Embryonic facial prominence (tissue), 1 donor: Measurements from ENCODE around the gene NCR2.
"Not testable (repeated sequence)": the region's sequence is repeated elsewhere in the genome, so short reads cannot be mapped to it uniquely, and the experiment has no call there.

ENCODE experiments used
- DNase-seq: peaks from one replicate; pipeline ENCODE4 v3.0.0-alpha.2; 2016; ENCODE audit errors: extremely low spot score

NCR2 gene, protein sequence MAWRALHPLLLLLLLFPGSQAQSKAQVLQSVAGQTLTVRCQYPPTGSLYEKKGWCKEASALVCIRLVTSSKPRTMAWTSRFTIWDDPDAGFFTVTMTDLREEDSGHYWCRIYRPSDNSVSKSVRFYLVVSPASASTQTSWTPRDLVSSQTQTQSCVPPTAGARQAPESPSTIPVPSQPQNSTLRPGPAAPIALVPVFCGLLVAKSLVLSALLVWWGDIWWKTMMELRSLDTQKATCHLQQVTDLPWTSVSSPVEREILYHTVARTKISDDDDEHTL

DNA sequence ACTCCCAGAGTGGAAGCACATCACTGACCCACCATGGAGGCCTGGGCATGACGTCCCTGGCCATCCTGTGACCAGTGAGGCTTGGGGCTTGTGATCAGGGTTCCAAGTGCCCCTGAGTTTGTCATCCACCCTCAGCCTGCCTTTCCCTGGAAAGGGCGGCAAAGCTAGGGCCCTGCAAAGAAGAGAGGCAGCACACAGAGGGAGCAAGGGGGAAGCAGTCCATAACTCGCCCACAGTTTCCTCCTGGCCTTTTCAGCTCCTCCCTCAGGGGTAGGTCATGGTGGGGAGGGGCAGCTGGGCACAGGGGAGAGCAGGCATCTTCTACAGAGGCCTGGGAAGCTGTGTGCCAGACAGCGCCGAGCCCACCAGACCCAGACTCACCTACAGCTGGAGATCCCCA is at the start of gene NCR2:
Gene NCR2, plus strand, starts transcription at position 313 of the 400 bp plus-strand sequence. CDS start 269 bp downstream, outside the sequence.
- no peak for DNase-seq

DNA sequence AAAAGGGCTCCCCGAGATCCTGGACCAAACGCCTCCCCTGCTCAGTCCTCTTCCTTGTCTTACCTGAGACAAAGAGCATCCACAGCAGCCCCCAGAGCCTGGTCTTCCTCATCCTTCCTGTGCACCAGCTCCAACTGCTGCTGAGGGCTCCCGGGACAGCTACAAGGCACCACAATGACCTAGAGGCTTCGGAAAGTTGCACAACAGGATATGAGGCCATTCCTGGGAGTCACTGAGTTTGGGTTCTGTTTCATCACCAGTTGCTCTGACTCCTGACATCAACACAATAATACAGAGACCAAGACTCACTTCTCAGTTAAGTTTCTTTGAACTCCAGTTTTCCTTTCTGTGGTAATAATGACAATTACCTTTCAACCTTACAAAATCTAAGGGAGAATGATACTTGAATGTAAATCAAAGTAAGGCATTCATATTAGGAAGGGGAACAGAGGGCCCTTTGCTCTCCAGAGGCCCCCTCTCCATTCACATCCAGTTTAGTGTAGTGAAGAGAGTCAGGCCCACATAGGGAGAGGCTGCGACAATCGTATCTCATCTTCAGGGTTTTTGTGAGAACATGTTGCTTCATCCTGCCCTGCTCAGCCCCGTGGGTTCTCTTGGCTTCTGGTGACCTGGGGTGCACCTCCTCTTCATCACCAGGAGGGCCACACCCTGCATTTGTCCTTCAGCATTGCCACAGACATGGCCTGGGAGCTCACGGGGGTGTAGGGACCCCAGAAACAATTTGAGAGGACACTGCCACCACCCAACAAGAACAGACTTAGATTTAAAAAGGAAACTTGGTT is 48.7 kb upstream of the NCR2 start, which contains the start of gene TREM1:
Gene TREM1, minus strand, starts transcription at position 139 of the 803 bp plus-strand sequence. Its CDS starts 27 bp downstream, at position 112.
- no peak for DNase-seq

DNA sequence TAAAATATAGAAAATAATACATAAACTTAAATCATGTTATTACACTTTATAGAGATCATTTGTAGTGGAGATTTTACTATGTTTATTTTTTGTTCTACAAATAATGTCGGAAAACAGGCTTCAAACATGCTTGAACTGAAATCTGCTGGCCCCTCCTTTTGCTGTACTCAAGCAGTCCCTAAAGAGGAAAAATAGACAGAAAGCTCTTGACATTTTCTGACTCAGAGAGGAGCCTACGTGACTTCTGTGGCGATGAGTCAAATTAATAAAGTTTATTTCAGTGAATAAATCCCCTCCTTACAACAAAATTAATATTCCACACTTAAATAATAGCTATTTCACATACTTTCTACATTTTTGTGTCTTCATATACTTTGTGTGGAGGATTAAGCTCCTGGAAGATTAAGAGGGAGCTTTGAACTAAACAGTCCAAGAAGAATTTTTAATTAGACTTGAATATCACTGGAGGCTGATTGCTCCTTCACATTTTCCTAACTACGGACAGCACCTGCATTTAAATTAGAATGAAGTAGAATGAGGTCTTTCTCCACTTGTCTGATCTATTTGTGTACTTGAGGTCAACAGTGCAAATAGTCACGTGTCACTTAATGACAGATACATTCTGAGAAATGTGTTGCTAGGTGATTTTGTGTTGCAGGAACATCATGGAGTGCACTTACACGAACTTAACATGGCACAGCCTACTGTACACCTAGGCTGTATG is 47.2 kb upstream of the NCR2 start:
- DNase-seq, result no peak

DNA sequence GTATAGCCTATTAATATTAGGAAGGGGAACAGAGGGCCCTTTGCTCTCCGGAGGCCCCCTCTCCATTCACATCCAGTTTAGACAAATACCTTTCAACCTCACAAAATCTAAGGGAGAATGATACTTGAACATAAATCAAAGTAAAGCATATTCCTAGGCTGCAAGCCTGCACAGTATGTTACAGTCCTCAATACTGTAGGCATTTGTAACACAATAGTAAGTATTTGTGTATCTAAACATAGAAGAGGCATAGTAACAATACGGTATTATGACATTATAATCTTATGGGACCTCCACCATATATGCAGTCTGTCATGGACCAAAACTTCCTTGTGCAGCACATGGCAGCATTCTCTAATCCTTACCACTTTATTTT is 46.7 kb upstream of the NCR2 start:
- no peak for DNase-seq

DNA sequence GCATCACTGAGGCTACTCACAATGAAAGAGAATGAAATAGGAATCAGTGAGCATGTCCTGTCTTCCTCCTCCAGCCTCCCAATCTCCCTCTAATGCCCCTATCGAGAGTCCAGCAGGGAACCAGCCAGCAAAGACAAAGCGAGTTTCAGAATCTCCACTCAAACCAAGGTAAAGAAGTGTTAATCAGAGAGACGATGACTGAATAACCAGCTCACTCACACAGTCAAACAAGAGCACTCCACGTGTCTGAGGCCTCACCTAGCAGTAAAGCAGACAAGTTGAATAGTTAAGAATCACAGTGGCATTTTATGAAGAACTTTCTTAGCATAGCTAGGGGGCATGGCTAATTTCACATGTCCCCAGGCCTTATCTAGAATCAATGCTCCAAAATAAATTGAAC is 45.6 kb upstream of the NCR2 start:
- DNase-seq, result no peak

DNA sequence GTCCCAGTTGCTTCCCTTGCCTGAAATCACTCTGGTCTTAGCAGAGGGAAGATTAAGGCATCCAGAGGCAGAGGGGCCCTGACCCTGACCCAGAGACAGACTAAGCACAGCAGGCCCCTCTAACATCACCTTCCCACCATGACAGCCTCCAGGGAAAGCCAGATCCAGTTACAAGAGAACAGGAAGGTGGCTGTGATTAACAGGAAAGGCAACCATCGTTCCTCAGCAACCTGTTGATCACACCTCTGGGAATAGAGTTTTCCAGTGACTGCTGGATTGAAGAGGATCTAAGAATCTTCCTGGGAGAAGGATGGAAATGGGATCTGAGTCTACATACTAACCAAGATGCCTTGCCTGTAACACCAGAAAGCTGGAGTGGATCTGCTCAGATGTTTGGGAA is 43.7 kb upstream of the NCR2 start:
- no peak for DNase-seq

DNA sequence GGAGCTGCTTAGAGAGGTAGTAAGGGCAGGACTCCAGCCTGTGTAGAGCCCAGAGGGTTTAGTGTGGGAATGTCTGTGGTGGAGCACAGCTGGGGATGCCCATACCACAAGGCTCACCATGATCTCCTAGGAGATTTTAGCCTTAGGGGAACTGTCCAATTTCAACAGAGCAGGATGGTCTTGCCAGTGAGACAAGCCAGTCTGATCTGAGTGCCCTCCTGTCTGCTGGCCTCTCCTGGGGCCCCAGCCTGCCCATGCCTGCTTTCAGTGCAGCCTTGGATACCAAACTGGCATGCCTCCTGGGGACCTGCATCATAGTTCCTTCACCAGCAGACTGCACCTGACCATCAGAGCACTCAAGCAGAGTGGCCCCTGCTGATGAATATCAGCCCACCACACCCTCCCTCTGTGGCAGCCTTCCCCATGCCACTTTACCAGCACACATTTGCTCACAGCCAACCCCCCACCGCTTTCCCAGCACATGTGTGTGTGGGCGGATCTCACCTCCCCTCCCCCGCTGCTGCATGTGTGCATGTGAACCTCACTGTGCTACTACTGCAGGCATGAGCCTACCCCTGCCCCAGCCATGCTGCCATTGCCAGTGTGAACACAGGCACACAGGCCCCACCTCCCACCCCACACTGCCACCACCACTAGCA is 41.1 kb upstream of the NCR2 start:
- DNase-seq, result no peak

DNA sequence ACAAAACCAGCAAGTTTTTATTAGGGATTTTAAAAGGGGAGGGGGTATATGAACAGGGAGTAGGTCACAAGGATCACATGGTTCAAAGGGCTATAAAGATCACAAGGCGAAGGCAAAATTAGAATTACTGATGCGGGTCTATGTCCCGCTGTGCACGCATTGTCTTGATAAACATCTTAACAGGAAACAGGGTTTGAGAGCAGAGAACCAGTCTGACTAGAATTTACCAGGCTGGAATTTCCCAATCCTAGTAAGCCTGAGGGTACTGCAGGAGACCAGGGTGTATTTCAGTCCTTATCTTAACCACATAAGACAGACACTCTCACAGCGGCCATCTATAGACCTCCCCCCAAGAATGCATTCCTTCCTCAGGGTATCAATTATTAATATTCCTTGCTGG is 38.2 kb upstream of the NCR2 start:
- not testable (repeated sequence) for DNase-seq

DNA sequence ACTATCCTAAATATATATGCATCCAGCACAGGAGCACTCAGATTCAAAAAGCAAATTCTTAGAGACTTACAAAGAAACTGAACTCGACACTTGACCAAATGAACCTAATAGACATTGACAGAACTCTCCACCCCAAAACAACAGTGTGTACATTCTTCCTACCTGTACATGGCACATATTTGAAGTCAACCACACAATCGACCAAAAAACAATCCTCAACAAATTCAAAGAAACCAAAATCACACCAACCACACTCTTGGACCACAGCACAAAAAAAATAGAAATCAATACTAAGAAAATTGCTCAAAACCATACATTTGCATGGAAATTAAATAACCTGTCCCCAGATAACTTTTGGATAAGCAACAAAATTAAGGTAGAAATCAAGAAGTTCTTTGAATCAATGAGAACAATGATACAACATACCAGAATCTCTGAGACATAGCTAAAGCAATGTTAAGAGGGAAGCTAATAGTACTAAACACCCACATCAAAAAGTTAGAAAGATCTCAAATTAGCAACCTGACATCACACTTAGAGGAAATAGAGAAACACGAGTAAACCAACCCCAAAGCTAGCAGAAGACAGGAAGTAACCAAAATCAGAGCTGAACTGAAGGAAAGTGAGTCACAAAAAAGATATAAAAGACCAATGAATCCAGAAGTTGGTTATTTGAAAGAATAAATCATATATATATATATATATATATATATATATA is 36.5 kb upstream of the NCR2 start:
- no peak for DNase-seq

DNA sequence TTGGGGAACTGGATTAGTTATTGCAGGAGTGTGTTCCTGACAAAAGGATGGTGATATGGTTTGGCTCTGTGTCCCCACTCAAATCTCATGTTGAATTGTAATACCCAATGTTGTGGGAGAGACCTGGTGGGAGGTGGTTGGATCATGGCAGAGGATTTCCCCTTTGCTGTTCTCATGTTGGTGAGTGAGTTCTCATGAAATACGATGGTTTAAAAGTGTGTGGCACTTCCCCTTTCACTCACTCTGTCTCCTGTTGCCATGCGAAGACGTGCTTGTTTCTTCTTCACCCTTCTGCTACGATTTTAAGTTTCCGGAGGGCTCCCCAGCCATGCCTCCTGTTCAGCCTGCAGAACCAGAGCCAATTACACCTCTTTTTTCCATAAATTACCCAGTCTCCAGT is 32.8 kb upstream of the NCR2 start:
- DNase-seq, result no peak

DNA sequence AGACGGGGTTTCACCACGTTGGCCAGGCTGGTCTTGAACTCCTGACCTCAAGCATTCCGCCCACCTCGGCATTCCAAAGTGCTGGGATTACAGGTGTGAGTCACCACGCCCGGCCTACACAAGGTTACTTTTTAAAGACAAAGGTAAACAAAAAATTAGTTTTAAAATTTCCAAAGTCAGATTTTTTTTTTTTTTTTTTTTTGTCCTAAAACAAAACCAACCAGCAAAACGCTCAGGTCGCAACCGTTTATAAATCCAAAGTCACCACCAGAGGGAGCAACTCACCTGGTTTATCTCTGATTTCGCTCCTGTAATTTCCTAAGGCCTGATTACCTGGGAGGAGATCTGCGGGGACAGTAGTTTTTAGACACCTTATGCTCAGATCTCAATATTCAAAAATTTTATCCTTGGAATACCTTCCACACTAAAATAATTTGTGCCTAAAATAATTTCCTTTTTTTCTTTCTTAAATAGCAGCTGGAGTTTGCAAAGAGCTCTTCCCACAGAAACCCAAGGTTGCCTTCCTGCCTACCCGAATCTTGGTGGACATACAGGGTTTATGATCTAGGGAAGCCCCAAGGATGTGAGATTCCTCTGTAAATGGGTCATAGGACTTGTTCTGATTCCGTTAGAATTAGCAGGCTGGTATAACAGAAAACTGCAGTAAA is 29.1 kb upstream of the NCR2 start:
- no peak for DNase-seq

DNA sequence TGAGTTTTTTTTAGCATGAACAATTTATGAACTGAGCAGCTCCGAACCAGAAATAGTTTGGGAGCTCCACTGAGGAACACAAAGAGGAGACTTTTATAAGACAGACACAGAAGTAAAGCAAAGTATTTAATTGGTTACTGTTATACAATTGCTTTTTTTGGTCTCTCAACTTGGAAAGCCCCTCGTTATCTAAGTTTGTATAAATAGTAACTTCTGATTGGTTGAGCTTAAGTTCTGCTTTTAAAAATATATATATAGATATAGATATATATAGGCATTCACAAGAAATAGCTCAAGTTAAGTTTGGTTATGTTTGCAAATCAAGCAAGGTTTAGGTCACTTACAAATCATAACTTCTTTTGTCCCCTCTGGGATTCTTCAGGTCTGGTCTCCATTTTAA is 20.2 kb upstream of the NCR2 start:
- DNase-seq, result no peak

DNA sequence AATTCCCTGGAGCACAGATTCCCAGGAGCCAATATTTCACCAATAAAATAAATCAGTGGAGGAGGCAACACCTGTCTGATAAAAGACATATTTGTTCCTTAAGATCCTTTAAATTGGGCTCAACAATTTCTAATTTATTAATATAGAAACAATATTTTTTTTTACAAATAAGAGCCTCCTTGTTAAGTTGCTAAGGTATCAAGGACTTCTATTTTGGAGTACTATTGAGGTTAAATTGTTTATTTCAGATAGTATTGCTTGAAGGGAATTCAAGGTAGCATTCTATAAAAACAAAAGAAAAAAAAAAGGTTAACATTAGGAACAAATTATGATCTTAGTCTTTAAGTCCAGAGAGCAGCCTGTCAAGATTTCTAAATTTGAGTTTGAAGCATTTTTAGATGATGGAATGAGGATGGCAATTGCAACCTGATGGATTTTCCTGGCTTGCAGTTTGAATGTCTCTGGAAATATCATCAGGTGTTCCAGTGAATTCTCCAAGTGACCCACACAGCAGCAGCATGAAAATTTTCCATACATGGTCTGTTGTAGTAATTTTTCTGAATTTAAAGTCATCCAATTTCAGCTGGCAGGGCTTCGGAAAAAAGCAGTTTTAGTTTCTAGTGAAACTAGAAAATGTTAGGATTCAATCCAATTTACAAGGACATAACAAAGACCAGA is 19.3 kb upstream of the NCR2 start:
- no peak for DNase-seq

DNA sequence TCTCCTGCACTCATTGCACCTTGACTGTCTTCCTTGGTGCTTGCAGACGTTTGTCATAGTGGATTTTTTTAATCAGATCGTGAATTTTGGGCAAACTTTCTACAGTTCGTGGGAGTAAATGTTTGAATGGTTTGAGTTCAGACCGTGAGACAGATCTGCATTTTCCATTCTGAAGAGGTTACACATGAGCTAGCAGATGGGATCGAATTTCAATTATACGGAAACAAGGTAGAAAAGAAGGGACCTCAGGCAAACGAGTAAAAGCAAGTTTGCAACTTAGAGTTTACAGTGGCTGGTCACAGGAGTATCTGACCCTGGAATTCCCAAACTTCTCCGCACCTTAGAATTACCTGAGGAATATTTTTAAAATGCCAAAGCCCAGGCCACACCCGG is 17.2 kb upstream of the NCR2 start:
- DNase-seq, result no peak

DNA sequence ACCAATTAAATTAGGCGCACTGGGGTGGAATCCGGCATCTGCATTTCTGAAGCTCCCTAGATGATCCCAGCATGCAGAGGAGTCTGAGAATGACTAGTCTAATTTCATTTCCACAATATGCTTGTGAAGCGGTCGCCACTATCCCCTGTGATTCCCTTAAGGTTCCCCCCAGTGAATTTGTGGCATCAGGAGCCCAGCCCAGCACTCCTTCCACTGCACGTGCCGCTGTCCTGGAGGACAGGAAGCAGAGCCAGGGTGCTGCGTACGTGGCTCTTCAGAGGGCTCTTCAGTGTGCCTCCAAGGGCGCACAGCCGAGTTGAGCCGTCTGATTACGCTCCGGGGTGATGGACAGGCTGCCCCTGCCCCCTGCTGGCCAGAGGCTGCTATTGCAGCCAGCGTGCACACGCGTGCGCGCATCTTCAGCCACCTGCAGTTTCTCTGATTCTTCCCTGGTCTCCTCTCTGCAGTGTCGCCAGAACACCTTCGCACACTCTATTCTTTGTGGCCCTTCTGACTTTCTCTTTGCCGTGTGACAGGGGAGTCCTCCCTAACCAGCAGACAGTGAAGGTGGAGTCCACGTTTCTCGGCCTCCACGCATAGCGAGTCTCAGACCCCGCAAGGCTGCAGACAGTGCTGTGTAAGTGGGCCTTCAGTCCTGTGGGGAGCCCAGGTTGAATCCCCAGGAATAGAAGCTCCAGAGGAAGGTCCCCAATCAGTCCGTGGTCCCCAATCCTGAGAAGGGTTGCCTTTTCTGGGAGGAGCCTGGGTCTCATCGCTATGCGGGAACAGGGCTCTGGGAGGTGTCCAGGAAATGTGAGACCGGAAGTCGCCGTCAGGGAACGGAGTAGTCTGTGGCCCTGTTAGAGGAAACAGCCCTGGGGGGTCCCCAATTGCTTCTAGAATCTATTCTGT is 16.5 kb upstream of the NCR2 start:
- peak; percentile 34 for DNase-seq

DNA sequence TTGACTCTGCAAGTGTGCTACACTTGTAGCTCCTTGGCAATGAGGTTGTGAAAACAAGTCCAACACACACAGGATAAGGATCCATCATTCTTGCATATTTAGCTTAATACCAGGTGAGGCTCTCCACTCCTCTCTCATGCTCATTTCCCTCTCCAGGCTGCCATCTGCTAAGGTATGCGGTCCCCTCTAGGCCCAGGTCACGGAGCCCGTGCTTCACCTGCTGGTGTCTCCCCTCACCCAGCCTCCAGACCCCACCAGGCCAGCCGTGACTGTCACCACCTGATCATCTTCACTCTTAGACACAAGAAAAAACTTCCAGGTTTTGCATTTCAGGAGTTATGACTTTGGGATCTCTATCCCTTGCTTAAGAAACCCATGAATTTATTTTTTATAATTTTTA is 14.2 kb upstream of the NCR2 start:
- DNase-seq, result no peak

DNA sequence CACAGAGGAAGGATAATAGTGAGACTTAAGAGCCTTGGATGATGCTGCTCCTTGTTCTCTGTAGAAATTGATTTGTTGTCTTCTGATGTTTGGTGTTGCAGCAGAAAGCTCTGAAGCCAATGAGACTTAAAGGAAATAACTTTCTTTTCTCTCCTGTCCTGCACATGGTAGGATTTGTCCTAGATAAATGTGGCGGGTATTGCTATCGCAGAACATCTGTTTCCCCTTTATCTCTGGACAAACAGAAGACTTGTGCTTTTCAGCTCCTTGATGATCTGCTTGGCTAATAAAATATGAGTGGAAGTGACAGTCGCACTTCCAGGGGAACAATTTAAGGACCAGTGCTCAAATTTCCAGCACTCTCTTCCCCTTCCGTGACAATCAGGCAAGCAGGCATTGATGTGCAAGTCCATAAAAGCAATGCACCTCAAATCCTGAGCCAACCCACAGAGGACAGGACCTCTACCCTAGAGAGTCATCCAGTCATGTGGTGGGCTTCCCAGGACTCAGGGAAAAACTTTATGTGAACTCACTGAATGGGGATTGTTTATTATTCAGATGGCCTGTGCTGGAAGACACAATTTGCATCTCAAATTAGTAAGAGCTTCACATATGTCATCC is 9.9 kb upstream of the NCR2 start:
- no peak for DNase-seq

DNA sequence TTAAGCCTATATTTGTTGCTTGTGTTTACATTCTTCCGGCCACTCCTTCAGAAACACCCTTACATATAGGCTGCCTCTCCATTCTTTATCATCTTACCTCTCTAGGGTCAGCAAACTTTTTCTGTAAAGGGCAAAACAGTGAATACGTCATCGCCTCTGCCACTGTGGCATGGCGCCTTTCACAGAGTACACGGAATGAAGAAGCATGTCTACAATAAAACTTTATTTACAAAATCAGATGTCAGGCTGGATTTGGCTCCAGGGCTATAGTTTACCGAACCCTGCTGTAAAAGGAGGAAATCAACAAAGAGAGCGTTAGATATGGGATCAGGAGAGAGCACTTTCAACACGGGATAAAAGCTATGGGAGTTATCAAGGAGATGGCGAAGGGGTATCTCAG is 9.3 kb upstream of the NCR2 start:
- DNase-seq, result no peak

DNA sequence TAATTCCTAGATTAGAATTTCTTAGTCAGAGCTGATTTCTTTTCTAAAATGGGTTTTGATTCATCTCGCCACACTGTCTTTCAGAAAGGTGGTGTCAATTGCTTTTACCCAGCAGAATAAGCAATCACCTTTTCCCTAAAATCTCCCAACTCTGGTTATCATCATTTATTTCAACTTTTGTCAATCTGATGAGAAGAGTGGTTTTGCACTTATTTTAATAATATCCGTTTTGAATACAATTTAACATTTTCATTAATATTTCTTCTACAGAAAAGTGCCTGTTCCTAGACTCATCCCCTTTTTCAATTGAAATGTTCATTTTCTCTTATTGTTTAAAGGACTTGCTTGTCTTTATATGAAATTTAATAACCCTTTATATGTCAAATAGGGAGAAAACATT is 8.2 kb upstream of the NCR2 start:
- DNase-seq, result no peak
